LoVo (cell line): ENCODE results near the gene DLGAP1.
"Not testable (repeated sequence)": the region's sequence is repeated elsewhere in the genome, so short reads cannot be mapped to it uniquely, and the experiment has no call there.

Source experiments
- DNase-seq: peaks from one replicate; pipeline ENCODE4 v3.0.0-alpha.2; 2016; ENCODE audit warnings: low spot score

DLGAP1 gene

GRCh38 chr18:3598581-3598980 is 856.5 kb downstream of the DLGAP1 start:
- DNase-seq = no peak

GRCh38 chr18:3597409-3598357 is 857.4 kb downstream of the DLGAP1 start:
- no peak for DNase-seq

- DNase-seq = no peak
Observed at GRCh38 chr18:3596637-3597384, 858.3 kb downstream of the DLGAP1 start.

GRCh38 chr18:3596324-3596636 is 858.8 kb downstream of the DLGAP1 start:
- DNase-seq = no peak

- peak; percentile 76 for DNase-seq
Observed at GRCh38 chr18:3595369-3596273, 859.5 kb downstream of the DLGAP1 start.

GRCh38 chr18:3594760-3595368 is 860.2 kb downstream of the DLGAP1 start:
- peak; percentile 42 for DNase-seq

GRCh38 chr18:3593904-3594759 is 861.0 kb downstream of the DLGAP1 start:
- DNase-seq = peak; percentile 89

- DNase-seq = peak; percentile 58
Observed at GRCh38 chr18:3593381-3593903, 861.7 kb downstream of the DLGAP1 start.

GRCh38 chr18:3592864-3593263 is 862.2 kb downstream of the DLGAP1 start:
- no peak for DNase-seq

- DNase-seq = no peak
Observed at GRCh38 chr18:3590096-3590630, 864.9 kb downstream of the DLGAP1 start.

- DNase-seq = peak; percentile 78
Observed at GRCh38 chr18:3585656-3586509, 869.2 kb downstream of the DLGAP1 start.

GRCh38 chr18:3584897-3585460 is 870.1 kb downstream of the DLGAP1 start:
- no peak for DNase-seq

- DNase-seq = no peak
Observed at GRCh38 chr18:3584266-3584861, 870.7 kb downstream of the DLGAP1 start.

GRCh38 chr18:3583873-3584247 is 871.2 kb downstream of the DLGAP1 start:
- DNase-seq = no peak

GRCh38 chr18:3583106-3583872 is 871.8 kb downstream of the DLGAP1 start:
- peak; percentile 37 for DNase-seq

GRCh38 chr18:3581890-3582289 is 873.2 kb downstream of the DLGAP1 start:
- DNase-seq = no peak

GRCh38 chr18:3580523-3581025 is 874.5 kb downstream of the DLGAP1 start:
- DNase-seq = not testable (repeated sequence)

GRCh38 chr18:3579701-3580100 is 875.4 kb downstream of the DLGAP1 start:
- no peak for DNase-seq
